Keratinocyte (primary cell): Measurements from ENCODE around the gene SMIM7.

Source experiments
- EZH2 ChIP-seq: IDR thresholded peaks from one replicate; pipeline ENCODE4 v1.6.1; 2012; ENCODE audit warnings: inconsistent platforms, mild to moderate bottlenecking, low read length, moderate library complexity
- TF ChIP-seq, protein P1 (sequence below), 3 experiments: IDR thresholded peaks in 1 of 3; conservative IDR thresholded peaks in 1 of 3; optimal IDR thresholded peaks in 1 of 3; 2 replicates in 2 of 3; 3 replicates in 1 of 3; pipeline versions ENCODE3 to v1.5.1; 2011; ENCODE audit warnings: low read length in 3 of 3, mild to moderate bottlenecking in 3 of 3, moderate library complexity in 2 of 3, control low read depth in 1 of 3, inconsistent platforms in 1 of 3; ENCODE audit not compliant: insufficient read depth in 2 of 3; ENCODE audit errors: extremely low read depth in 1 of 3

DNA sequence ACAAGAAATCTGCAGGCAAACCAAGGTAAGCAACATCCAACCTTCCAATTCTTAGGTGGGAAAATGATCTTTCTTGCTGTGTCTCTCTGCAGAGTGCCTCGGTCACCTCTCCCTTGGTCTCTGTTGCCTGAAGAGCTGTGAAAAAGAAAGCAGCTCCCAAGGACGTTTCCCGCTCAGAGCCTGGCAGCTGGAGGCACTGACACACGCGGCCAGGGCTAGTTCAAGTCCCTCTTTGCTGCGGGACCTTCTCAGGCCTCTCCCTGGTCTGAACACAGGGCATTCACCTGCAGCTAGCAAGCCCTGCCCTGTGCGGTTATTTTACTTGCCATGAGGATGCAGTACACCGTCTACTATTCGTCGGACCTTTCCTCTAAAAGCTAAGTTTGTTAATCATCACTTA lies 35.7 kb downstream of the SMIM7 start:
- TF ChIP-seq EZH2, result no peak
- TF ChIP-seq, protein P1, sequence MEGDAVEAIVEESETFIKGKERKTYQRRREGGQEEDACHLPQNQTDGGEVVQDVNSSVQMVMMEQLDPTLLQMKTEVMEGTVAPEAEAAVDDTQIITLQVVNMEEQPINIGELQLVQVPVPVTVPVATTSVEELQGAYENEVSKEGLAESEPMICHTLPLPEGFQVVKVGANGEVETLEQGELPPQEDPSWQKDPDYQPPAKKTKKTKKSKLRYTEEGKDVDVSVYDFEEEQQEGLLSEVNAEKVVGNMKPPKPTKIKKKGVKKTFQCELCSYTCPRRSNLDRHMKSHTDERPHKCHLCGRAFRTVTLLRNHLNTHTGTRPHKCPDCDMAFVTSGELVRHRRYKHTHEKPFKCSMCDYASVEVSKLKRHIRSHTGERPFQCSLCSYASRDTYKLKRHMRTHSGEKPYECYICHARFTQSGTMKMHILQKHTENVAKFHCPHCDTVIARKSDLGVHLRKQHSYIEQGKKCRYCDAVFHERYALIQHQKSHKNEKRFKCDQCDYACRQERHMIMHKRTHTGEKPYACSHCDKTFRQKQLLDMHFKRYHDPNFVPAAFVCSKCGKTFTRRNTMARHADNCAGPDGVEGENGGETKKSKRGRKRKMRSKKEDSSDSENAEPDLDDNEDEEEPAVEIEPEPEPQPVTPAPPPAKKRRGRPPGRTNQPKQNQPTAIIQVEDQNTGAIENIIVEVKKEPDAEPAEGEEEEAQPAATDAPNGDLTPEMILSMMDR (optimal IDR thresholded peaks at IDR 0.05 in 1 of 3, IDR thresholded peaks at IDR 0.05 in 1 of 3, conservative IDR thresholded peaks at IDR 0.05 in 1 of 3; ENCODE audit: extremely low read depth in 1 of 3, insufficient read depth in 2 of 3, low read length in 3 of 3), result no peak
